Stimulated activated CD4-positive, alpha-beta T cell treated with anti-CD3 and anti-CD28 coated beads, Interleukin-2, amount 100 ng/mL, for 24 hours (primary cell): ENCODE results near the gene DYRK4.

Source experiments
- DNase-seq, 2 donors: peaks; one replicate each; pipeline ENCODE4 v3.0.0-alpha.2; 2020

Gene DYRK4

DNA sequence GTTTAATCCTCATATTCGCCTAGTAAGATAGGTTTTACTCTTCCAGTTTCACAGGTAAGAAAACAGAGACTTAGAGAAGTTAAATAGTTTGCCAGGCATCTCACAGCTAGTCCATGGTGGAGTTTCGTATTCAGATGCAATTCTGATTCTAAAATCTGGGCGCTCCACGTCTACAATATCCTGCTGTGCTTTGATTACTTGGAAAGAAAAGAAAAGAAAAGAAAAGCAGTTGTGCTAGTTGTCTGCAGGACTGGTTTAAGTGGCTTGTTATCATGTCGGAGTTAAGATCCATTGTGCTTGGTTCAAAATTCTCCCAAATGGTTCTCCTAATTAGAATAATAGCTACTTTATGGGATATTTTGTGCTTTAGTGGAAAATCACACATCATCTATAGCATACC lies 68.3 kb downstream of the DYRK4 start:
- no peak for DNase-seq

DNA sequence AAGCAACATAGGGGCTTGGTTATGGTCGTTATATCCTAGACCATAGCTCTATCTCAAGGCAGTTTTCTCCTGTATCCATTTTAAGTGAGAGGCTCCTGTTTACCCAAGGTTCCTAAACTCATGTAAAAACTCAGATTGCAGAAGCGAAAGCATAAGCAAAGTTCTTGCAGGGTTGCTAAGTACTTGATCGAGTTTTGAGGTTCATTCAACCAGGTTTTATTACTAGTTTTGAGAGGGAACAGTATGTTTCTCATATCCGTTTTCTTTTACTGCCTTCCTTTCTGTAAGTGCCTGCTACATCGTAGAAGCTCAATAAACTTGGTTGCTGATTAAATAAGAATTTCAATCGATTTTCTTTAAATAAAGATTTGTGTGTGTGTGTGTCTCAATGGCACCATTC lies 81.7 kb downstream of the DYRK4 start:
- no peak for DNase-seq

DNA sequence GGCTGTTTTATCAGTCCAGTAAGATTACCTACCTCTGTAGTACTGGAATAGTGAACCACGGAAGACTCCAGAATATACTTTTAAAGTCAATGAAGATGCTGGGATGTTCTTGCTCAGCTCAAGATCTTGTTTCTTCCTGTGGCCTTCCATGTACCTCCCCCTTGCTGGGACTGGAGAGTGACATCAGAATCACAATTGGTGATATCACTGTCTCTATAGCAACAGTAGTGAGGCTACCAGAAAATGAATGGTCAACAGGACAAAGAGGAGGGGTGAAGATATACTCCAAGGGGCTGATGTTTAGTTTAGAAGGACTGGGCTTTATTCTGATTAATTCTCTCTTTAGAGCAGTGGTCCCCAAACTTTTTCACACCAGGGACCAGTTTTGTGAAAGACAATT lies 83.0 kb downstream of the DYRK4 start:
- DNase-seq: no peak

DNA sequence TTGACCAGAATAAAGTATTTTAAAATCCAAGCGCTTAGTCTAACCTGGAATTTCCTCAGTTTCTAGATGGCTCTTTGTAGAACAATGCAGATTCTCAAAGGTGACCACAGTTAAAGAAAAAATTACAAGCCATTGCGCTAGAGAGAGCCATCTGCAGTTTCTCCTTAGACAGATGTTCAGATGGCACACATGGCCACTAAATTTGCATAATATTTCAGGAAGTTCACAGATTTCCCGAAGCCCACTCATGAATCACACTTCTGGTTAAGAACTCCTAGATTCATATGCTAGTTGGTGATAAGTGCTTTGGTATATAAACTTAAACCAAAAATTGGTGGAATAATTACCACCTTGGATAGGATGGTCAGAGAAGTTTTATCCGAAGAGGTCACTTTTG lies 86.1 kb downstream of the DYRK4 start:
- DNase-seq: no peak

DNA sequence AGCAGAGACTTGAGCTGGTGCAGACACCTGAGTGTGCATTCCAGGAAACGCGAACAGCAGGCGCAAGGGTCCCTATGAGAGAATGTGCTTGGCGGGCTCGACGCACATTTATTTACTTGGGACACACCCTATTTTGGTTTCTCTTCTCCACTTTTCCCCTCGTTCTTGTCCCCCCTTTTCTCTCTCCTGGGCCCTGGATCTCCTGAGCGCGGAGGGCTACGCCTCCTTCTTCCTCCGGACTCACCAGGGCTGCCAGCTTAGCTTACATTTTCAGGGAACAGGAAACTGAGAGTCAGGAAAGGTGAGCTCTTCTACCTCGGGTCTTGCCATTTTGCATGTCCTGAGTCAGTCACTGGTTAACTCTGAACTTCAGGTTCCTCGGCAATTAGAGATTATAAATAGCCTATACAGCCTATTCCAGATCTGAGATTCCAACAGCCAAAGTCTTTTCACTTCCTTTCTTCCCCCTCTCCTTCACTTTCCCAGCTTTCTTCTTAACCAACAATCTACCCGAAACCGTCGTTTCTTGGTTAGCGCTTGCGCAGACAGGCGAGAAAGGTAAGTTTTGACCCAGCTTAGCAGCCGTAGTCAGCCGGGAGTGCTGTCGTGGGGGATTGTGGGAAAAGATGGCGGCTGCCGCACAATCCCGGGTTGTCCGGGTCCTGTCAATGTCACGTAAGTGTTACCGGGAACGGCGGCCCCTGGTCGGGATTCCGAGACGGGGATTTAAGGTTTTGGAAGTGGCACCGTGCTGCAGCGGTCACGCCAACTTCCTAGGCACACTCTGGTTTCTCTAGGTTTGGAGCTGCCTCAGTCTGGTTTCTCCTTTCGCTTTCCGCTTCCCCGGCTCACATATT lies 86.7 kb downstream of the DYRK4 start, which contains the start of the genes AKAP3 and NDUFA9:
Gene AKAP3, minus strand, starts transcription at position 551 of the 857 bp plus-strand sequence. CDS start 10,855 bp downstream, outside the sequence.
Gene NDUFA9, plus strand, starts transcription at position 614 of the 857 bp plus-strand sequence. Its CDS starts 13 bp downstream, at position 627.
- DNase-seq: peak; percentile 77 to 81

DNA sequence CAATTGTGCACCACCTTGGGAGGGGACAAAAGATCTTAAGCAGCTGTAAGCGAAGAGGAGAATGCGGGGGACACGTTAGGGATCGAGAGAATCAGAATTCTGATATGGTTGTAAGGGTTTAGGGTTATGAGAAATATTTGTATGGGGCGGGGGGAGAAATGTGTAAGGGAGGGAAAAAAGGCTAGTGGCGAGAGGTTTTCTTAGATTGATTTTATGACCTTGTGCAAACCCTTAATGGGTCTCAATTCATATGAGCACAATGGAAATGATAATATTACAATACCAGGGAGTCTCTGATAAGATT lies 87.3 kb downstream of the DYRK4 start:
- no peak for DNase-seq

DNA sequence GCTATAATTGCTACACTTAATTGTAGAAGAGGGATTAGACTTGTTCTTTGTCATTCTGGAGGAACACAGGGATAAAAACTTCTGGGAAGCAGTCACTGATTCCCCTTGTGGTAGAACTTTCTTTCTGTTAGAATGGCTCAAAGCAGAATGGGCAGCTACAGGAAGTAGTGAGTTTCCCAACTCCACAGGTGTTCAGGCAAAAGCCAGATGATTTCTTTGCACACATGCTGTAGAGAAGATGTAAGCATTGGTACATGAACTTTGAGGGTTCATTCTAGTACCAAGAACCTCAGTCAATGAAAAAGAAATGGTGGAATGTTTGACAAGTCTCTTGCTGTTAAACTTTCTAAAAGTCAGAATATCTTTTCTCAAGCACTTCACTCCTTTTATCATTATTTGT lies 91.2 kb downstream of the DYRK4 start:
- DNase-seq: no peak

DNA sequence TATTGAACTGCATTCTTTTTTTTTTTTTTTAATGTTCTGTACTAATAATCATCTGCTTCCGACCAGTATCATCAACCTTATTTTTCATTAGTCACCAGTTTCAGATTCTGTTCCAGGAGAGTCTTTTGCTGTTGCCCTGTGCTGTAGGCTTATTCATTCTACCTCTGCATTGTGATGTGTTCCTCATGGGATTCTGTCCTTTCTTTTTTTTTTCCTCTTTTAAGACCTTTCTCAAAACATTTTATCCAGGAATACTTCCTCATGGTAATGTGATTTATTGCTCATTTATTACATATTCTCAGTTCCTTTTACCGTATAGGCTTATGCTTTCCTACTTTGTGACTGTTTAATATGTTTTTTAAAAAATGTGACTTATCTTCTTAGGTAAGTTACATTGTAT lies 91.7 kb downstream of the DYRK4 start:
- DNase-seq: no peak
